ENCODE measurements around the gene IL19. TPM values are rescaled to one million over a fixed set of nuclear protein-coding genes. Genes with fewer than 3 reads are reported as not detected.

The IL19 gene
- total and polyA plus RNA-seq, 9 of the 15 experiments (the other 6 are each of a cell fraction or from before 2014, with no cell fraction given) = not detected

DNA sequence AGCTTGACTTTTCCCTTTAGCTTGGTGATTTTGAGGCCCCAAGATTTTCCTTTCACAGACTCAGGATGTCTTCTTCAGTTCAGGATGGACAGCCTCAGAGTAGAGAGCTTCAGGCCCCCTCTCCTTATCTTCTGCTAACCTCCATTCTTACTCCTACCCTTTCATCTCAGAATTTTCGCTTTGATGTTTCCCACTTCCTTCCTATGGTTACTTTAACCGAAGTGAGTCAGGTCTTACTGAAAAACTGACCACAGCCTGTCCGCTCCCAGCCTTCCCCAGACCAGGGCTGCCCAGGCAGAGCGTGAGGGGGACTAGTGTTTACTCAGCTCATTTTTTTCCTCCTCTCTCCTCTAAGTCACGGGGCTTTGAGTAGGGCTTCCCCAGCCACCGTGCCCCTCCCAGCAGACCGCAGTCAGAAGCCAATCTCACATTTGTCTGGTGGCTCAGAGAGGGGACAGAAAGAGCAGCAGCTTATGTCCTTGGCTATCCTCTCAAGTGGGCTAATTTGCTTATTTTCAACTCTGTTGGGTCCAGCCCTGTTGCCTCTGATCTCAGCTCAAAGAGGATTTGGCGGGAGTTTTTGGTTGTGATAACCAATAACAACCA is 4.2 kb upstream of the IL19 start (continued):
- TF ChIP-seq, protein P1, sequence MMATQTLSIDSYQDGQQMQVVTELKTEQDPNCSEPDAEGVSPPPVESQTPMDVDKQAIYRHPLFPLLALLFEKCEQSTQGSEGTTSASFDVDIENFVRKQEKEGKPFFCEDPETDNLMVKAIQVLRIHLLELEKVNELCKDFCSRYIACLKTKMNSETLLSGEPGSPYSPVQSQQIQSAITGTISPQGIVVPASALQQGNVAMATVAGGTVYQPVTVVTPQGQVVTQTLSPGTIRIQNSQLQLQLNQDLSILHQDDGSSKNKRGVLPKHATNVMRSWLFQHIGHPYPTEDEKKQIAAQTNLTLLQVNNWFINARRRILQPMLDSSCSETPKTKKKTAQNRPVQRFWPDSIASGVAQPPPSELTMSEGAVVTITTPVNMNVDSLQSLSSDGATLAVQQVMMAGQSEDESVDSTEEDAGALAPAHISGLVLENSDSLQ (IDR thresholded peaks at IDR 0.05) = peak; percentile 43
- peak; percentile 75; the same call in 1 of the 2 replicates for TF ChIP-seq TEAD4 (IDR thresholded peaks at IDR 0.05; ENCODE audit: low read length)
- TF ChIP-seq TEAD4 (CRISPR knock-in tag; IDR thresholded peaks at IDR 0.05; ENCODE audit: borderline replicate concordance) = no peak
- no peak for TF ChIP-seq SNIP1 (IDR thresholded peaks at IDR 0.05; ENCODE audit: low read depth)
- TF ChIP-seq TAF15 (IDR thresholded peaks at IDR 0.05; ENCODE audit: low read depth, low read length) = no peak
- peak; percentile 71 to 72 for TF ChIP-seq MAZ (CRISPR knock-in tag; conservative IDR thresholded peaks at IDR 0.05 in 1 of 2, IDR thresholded peaks at IDR 0.05 in 1 of 2)
- no peak for TF ChIP-seq ZNF224 (CRISPR knock-in tag; IDR thresholded peaks at IDR 0.05)
- TF ChIP-seq ARNT (IDR thresholded peaks at IDR 0.05) = peak in 1 of 2 experiments; percentile 60; a peak in 1 of 4 replicates
- TF ChIP-seq NRF1 (conservative IDR thresholded peaks at IDR 0.05 in 1 of 2, IDR thresholded peaks at IDR 0.05 in 1 of 2) = peak; percentile 63 to 65; a peak in 3 of 4 replicates
- TF ChIP-seq TCF3 (CRISPR knock-in tag; IDR thresholded peaks at IDR 0.05) = peak; percentile 79
- TF ChIP-seq, protein P2, sequence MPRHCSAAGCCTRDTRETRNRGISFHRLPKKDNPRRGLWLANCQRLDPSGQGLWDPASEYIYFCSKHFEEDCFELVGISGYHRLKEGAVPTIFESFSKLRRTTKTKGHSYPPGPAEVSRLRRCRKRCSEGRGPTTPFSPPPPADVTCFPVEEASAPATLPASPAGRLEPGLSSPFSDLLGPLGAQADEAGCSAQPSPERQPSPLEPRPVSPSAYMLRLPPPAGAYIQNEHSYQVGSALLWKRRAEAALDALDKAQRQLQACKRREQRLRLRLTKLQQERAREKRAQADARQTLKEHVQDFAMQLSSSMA (CRISPR knock-in tag; IDR thresholded peaks at IDR 0.05) = no peak
- TF ChIP-seq POLR3G (IDR thresholded peaks at IDR 0.05; ENCODE audit: extremely low read depth, insufficient read length, insufficient replicate concordance) = no peak
- peak; percentile 49 to 58; a peak in 1 of 4 replicates for TF ChIP-seq FOXK2 (conservative IDR thresholded peaks at IDR 0.05 in 1 of 2, IDR thresholded peaks at IDR 0.05 in 1 of 2; ENCODE audit: low read depth in 2 of 2)
- no peak for TF ChIP-seq PCBP1 (IDR thresholded peaks at IDR 0.05; ENCODE audit: low read depth, low read length, poor library complexity, severe bottlenecking)
- TF ChIP-seq, protein P3, sequence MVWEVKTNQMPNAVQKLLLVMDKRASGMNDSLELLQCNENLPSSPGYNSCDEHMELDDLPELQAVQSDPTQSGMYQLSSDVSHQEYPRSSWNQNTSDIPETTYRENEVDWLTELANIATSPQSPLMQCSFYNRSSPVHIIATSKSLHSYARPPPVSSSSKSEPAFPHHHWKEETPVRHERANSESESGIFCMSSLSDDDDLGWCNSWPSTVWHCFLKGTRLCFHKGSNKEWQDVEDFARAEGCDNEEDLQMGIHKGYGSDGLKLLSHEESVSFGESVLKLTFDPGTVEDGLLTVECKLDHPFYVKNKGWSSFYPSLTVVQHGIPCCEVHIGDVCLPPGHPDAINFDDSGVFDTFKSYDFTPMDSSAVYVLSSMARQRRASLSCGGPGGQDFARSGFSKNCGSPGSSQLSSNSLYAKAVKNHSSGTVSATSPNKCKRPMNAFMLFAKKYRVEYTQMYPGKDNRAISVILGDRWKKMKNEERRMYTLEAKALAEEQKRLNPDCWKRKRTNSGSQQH (CRISPR knock-in tag; IDR thresholded peaks at IDR 0.05) = peak; percentile 34; the same call in 1 of the 2 replicates
- TF ChIP-seq, protein P4, sequence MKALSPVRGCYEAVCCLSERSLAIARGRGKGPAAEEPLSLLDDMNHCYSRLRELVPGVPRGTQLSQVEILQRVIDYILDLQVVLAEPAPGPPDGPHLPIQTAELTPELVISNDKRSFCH (CRISPR knock-in tag; IDR thresholded peaks at IDR 0.05) = no peak
- TF ChIP-seq, protein P4 (tag; IDR thresholded peaks at IDR 0.05) = peak; percentile 71
- TF ChIP-seq, protein P5, sequence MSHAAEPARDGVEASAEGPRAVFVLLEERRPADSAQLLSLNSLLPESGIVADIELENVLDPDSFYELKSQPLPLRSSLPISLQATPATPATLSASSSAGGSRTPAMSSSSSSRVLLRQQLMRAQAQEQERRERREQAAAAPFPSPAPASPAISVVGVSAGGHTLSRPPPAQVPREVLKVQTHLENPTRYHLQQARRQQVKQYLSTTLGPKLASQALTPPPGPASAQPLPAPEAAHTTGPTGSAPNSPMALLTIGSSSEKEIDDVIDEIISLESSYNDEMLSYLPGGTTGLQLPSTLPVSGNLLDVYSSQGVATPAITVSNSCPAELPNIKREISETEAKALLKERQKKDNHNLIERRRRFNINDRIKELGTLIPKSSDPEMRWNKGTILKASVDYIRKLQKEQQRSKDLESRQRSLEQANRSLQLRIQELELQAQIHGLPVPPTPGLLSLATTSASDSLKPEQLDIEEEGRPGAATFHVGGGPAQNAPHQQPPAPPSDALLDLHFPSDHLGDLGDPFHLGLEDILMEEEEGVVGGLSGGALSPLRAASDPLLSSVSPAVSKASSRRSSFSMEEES (CRISPR knock-in tag; IDR thresholded peaks at IDR 0.05) = peak; percentile 26
- TF ChIP-seq, protein P6, sequence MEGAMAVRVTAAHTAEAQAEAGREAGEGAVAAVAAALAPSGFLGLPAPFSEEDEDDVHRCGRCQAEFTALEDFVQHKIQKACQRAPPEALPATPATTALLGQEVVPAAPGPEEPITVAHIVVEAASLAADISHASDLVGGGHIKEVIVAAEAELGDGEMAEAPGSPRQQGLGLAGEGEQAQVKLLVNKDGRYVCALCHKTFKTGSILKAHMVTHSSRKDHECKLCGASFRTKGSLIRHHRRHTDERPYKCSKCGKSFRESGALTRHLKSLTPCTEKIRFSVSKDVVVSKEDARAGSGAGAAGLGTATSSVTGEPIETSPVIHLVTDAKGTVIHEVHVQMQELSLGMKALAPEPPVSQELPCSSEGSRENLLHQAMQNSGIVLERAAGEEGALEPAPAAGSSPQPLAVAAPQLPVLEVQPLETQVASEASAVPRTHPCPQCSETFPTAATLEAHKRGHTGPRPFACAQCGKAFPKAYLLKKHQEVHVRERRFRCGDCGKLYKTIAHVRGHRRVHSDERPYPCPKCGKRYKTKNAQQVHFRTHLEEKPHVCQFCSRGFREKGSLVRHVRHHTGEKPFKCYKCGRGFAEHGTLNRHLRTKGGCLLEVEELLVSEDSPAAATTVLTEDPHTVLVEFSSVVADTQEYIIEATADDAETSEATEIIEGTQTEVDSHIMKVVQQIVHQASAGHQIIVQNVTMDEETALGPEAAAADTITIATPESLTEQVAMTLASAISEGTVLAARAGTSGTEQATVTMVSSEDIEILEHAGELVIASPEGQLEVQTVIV (CRISPR knock-in tag; IDR thresholded peaks at IDR 0.05; ENCODE audit: borderline replicate concordance) = no peak

All from K562 (cell line).